Measurements from ENCODE around the gene ARHGAP25.

The ARHGAP25 gene

DNA sequence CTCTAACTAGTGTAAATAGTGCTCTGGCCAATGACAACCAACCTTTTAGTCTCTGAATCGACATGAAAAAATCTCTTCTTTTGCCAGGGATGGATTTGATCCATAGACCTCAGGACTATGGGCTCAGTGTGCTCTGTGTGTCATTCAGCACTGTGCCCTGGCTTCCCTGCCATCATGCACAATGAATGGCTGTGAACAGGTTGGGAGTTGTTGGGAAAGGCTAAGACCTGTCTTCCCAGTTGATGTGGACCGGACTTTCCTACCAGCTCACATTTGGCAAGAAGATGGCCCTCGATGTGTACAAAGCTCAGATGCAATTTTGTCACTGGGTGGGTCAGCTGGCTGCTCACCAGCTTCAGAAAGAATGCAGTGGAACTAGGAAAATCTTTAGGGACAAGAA lies 26.0 kb upstream of the ARHGAP25 start:
- Mint-ChIP-seq H3K27ac (no peak overlapping the region), H3K4me3 (no peak overlapping the region), H3K9me3 (no peaks in the 10 kb centered on the region), H3K27me3 (no peaks in the 10 kb centered on the region), H3K4me1 (ENCODE audit: low read depth in 2 of 2) (peaks cover 4 to 5% of the 10 kb centered on the region in 2 donors), H3K36me3 (ENCODE audit: insufficient read depth) (no peaks in the 10 kb centered on the region)
- ATAC-seq (replicated peaks) (no peak), DNase-seq (no peak)

DNA sequence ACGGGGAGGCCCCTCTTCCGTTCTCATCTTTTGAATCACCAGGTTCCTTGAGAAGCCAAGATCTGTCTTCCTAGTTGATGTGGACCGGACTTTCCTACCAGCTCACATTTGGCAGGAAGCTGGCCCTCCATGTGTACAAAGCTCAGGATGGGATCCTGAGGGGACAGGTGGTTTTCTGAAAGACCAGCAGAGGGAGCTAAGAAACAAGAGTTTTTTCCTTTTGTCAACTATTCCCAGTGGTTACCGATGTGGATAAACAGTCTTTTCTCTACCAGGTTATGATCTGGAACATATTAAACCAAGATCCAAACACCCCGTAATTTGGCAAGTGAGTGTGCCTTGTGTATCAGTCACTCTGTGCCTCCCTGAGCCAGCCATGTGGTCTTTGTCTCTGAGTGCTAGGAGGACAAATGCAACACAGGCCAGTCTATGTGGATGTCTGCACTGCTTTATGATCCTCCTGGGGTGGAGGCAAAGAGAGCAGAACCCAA lies 25.1 kb upstream of the ARHGAP25 start:
- DNase-seq (peak in 1 of 3 experiments; percentile 19), ATAC-seq (replicated peaks) (peak; percentile 44)

DNA sequence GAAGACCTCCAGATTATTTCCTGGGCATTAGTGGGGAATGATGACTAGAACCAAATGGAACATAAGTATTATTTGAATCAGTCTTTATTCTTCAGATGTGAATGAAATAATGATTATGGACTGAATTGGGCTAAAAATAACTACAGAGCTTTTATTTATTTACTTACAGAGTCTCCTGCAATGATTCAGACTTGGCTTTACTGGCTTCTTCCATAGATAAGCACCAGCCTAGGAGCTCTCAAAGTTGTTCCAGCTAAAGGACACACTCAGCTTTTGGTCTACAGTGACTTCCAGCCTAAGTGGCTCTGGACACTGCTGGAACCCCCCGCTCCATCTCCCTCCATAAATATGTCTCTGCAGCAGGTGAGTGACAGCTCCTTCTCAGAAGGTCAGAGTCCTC lies 24.3 kb upstream of the ARHGAP25 start:
- Mint-ChIP-seq H3K36me3 (ENCODE audit: insufficient read depth) (no peaks in the 10 kb centered on the region), H3K27ac (no peak overlapping the region), H3K9me3 (no peaks in the 10 kb centered on the region), H3K4me3 (no peak overlapping the region), H3K4me1 (ENCODE audit: low read depth in 2 of 2) (peaks cover 8 to 16% of the 10 kb centered on the region in 2 donors), H3K27me3 (no peaks in the 10 kb centered on the region)
- ATAC-seq (replicated peaks) (no peak), DNase-seq (no peak)

More for the DNA sequence above, 25.1 kb upstream of the ARHGAP25 start:
- Mint-ChIP-seq H3K27me3 (no peaks in the 10 kb centered on the region), H3K27ac (no peak overlapping the region), H3K9me3 (no peaks in the 10 kb centered on the region), H3K36me3 (ENCODE audit: insufficient read depth) (no peaks in the 10 kb centered on the region), H3K4me1 (ENCODE audit: low read depth in 2 of 2) (peaks cover 4 to 9% of the 10 kb centered on the region in 2 donors), H3K4me3 (no peak overlapping the region)

DNA sequence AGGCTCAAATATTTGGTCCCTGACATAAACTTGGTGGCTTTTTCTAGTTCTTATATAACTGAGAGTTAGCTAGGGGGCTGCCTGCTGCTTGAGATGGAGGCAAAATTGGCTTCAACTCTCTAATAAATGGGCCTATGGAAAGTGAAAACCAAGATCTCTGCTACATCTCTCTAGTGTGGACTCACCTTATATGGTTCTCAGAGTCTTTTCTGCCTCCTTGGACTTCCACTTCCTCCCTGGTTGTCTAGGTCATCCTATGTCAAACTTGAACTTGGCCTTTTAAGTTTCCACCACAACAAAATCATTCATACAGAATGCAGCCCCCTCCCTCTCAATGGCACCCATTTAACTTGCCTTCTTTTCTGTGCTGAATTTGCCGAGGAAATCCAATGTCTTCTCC lies 23.9 kb upstream of the ARHGAP25 start:
- Mint-ChIP-seq H3K36me3 (ENCODE audit: insufficient read depth) (no peaks in the 10 kb centered on the region), H3K4me3 (no peak overlapping the region), H3K27ac (no peak overlapping the region), H3K27me3 (no peaks in the 10 kb centered on the region), H3K9me3 (no peaks in the 10 kb centered on the region), H3K4me1 (ENCODE audit: low read depth in 2 of 2) (peaks cover 11 to 20% of the 10 kb centered on the region in 2 donors)
- DNase-seq (no peak), ATAC-seq (replicated peaks) (no peak)

DNA sequence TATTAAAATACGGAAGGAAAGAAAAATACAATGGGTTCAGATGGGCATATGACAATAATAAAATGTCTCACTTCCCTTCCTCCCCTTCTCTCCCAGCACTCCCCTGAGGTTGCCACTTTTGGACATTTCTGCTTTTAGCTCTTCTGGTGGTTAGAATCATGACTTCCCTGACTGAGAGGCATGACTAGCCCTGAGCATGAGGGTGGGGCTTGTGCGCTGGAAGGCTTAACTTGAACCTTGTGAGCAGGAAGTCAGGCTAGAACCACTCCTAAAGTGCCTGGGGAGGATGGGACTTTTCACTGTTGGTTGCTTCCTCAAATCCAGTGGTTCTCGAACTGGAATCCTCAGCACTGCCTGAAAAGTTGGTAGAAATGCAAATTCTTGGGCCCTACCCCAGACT lies 19.7 kb upstream of the ARHGAP25 start:
- H3K9me3 Mint-ChIP-seq, result no peaks in the 10 kb centered on the region
- H3K4me3 Mint-ChIP-seq, result peak overlapping the region; percentile 42 to 46
- no peaks in the 10 kb centered on the region for H3K36me3 Mint-ChIP-seq (ENCODE audit: insufficient read depth)
- H3K27me3 Mint-ChIP-seq, result no peaks in the 10 kb centered on the region
- H3K27ac Mint-ChIP-seq, result no peak overlapping the region
- DNase-seq (no peak), ATAC-seq (replicated peaks) (peak; percentile 43)
- H3K4me1 Mint-ChIP-seq (ENCODE audit: low read depth in 2 of 2), result peaks cover 34 to 52% of the 10 kb centered on the region in 2 donors

DNA sequence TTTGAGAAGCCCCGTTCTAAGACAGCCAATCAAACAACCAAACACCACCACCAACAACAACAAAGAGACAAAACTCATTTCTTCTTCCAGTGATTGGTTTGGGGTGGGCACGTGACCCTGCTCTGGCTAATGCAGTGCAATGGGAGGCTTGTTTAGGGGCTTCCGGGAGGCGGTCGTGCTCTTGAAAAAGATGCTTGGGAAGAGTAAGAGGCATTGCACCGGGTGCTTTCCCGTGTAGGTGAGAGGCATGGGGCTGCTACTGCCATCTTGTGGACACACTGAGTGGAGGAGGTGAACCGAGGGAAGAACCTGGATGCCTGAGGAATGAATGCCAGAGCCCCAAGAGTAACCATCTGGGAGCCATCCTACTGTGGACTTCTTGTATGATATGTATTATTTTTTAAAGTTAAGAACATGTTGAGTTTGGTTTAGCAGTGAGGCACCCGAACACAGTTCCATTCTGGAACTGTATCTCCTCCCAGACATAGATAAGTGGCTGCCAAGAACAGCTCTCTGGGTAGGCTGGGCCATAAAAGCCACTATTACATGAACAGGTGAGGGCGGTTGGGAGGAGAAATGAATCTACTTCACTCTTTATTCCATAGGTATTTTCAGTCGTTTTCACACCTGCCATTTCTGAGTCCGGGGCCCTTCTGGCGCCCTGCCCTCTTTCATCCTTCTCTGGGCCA lies 19.1 kb upstream of the ARHGAP25 start:
- Mint-ChIP-seq H3K4me3 (peak overlapping the region; percentile 42 to 46), H3K9me3 (no peaks in the 10 kb centered on the region), H3K27ac (peak overlapping the region in 1 of 2 donors; percentile 65), H3K27me3 (no peaks in the 10 kb centered on the region), H3K4me1 (ENCODE audit: low read depth in 2 of 2) (peaks cover 38 to 58% of the 10 kb centered on the region in 2 donors), H3K36me3 (ENCODE audit: insufficient read depth) (no peaks in the 10 kb centered on the region)
- DNase-seq, result peak; percentile 43 to 45 (median 44)
- peak; percentile 58 for ATAC-seq (replicated peaks)

DNA sequence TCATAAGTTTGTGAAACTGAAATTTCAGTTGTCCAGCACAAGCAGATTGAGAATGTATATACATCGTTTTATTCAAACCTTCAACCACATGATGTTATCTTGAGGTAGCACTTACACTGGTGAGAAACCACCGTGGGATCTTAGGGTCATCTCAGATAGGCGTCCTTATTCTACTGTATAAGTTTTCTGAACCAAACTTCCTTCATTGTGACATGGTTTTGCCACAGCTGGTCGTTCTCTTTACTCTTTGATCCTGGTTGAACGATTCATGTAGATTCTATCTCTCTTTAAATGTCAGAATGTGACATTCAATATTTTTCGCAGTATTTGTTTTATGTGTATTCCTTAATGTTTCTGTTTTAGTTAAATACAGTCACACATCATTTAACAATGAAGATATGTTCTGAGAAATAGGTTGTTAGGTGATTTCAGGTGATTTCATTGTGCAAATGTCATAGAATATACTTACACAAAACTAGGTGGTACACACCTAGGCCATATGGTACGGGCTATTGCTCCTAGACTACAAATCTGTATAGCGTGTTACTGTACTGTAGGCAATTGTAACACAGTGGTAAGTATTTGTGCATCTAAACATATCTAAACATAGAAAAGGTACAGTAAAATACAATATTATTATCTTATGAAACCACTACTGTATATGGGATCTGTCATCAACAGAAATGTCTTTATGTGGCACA lies 17.9 kb upstream of the ARHGAP25 start:
- Mint-ChIP-seq H3K4me1 (ENCODE audit: low read depth in 2 of 2) (peaks cover 49 to 71% of the 10 kb centered on the region in 2 donors), H3K4me3 (peak overlapping the region; percentile 8 to 46), H3K9me3 (no peaks in the 10 kb centered on the region), H3K27me3 (no peaks in the 10 kb centered on the region), H3K36me3 (ENCODE audit: insufficient read depth) (peaks cover 6% of the 10 kb centered on the region), H3K27ac (peak overlapping the region; percentile 17 to 42)
- ATAC-seq (replicated peaks), result peak; percentile 53
- DNase-seq, result no peak

DNA sequence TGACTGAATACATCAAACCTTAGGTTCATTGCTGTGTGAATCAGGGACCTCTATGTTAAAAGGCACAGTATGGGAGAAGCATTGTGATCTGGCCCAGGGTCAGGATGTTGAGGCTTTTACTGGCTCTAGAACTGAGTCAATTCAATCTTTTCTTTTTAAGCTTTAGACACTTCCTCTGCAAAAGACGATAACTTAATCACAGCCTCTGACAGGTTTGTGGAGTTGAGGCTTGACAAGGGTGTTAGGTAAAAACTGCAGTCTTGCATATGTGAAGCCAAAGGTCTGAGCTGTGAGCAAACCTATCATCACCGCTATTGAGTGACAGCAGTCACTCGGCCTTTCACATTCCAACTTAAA lies 17.3 kb upstream of the ARHGAP25 start:
- Mint-ChIP-seq H3K9me3 (no peaks in the 10 kb centered on the region), H3K4me1 (ENCODE audit: low read depth in 2 of 2) (peaks cover 54 to 75% of the 10 kb centered on the region in 2 donors), H3K27me3 (no peaks in the 10 kb centered on the region), H3K4me3 (peak overlapping the region in 1 of 2 donors; percentile 46), H3K36me3 (ENCODE audit: insufficient read depth) (peaks cover 7% of the 10 kb centered on the region), H3K27ac (peak overlapping the region; percentile 17 to 42)
- ATAC-seq (replicated peaks), result peak; percentile 38
- peak in 1 of 3 experiments; percentile 16 for DNase-seq

DNA sequence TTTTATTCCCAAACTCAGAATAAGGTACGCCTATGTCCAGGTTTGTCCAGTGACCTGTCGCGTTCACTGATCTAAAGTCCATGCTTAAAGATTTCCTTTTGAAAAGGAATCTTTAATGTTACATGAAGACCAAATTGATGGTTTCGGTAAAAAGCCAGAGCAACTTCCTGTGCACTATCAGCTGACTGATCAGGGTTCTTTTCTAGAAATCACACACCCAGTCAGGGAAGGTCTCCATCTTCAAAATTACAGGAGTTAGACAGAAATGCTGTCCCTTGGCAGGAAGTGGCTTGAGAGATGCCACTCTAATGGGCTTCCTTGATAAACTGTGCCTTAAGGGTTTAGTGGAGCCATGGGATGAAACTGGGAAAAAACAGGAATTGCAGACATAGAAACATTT lies 14.7 kb upstream of the ARHGAP25 start:
- Mint-ChIP-seq H3K36me3 (ENCODE audit: insufficient read depth) (peaks cover 7% of the 10 kb centered on the region), H3K27ac (peak overlapping the region; percentile 8 to 82), H3K27me3 (no peaks in the 10 kb centered on the region), H3K4me3 (peak overlapping the region; percentile 59 to 72), H3K4me1 (ENCODE audit: low read depth in 2 of 2) (peaks cover 66 to 84% of the 10 kb centered on the region in 2 donors), H3K9me3 (no peaks in the 10 kb centered on the region)
- DNase-seq (no peak), ATAC-seq (replicated peaks) (peak; percentile 26)

DNA sequence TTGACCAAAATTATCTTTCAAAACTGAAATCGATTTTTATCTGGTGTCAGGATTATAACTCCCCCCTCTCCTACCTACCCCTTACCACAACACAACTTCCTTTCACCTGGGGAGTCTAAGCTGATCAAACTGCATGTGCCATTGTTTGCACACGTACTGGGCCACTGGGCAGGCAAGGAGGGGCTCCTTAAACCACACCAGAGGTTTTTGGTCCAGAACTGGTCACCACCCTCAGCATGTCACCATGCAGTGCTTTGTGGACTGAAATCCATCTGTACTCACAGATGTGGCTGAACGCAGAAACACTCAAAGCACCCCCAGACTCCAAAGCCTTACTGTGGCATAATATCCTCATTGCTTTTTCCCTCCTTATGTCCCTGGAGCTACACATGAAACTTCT lies 13.9 kb upstream of the ARHGAP25 start:
- H3K4me3 Mint-ChIP-seq, result peak overlapping the region; percentile 72 to 85

DNA sequence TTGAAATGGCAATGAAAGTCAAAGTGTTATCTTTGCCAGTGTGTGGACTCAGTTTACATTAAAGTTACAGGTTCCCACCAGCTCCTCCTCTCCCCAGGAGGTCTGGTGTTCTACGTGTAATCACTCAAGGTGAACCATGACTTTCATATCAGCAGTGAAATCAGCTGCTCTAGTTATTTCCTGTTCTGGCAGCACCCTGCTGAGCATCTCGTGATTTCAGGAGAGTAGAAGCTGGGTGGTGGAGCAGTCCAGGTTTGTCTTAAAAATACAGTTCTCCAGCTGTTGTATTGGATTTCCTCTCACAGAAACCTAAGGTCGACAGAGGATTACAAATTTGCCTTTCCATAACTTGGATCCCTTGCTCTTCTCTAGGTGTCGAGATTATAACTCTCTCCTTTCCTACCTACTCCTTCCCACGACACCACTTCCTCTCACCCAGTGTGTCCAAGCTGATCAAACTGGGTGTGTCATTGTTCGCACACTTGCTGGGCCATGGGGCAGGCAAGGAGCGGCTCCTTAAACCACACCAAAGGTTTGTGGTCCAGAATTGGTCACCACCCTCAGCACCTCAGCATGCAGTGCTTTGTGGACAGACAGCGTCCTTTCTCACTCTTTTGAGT lies 13.0 kb upstream of the ARHGAP25 start:
- ATAC-seq (replicated peaks), result peak; percentile 81
- H3K27me3 Mint-ChIP-seq, result no peaks in the 10 kb centered on the region
- DNase-seq, result peak in 2 of 3 experiments; percentile 13 to 20
- H3K9me3 Mint-ChIP-seq, result no peaks in the 10 kb centered on the region
- H3K27ac Mint-ChIP-seq, result peak overlapping the region; percentile 82 to 89
- H3K4me3 Mint-ChIP-seq, result peak overlapping the region; percentile 73 to 85
- peaks cover 64 to 77% of the 10 kb centered on the region in 2 donors for H3K4me1 Mint-ChIP-seq (ENCODE audit: low read depth in 2 of 2)
- peaks cover 12% of the 10 kb centered on the region for H3K36me3 Mint-ChIP-seq (ENCODE audit: insufficient read depth)

More for the DNA sequence above, 13.9 kb upstream of the ARHGAP25 start:
- Mint-ChIP-seq H3K4me1 (ENCODE audit: low read depth in 2 of 2) (peaks cover 65 to 80% of the 10 kb centered on the region in 2 donors), H3K36me3 (ENCODE audit: insufficient read depth) (peaks cover 9% of the 10 kb centered on the region), H3K27ac (peak overlapping the region; percentile 8 to 82), H3K27me3 (no peaks in the 10 kb centered on the region), H3K9me3 (no peaks in the 10 kb centered on the region)
- ATAC-seq (replicated peaks), result no peak
- no peak for DNase-seq

DNA sequence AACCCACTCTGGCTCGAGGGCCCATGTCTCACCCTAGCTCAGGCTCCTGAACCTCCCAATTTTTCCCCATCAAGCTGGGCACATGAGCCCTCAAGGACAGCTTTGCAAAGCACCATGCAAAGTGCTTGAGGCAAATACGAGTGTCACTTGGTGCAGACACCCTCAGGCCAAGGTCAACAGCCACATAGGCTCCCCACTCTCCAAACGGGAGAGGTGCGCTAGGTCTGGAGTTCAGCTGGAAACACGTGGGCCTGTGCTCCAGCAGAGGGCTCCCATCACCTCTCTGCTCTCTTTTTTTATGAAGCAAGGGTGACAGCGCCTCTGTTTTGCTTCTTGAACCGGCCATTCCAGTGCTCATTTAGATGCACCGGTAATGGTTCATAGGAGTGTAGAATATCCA lies 11.9 kb upstream of the ARHGAP25 start:
- ATAC-seq (replicated peaks), result no peak
- H3K4me1 Mint-ChIP-seq (ENCODE audit: low read depth in 2 of 2), result peaks cover 64 to 77% of the 10 kb centered on the region in 2 donors
- no peaks in the 10 kb centered on the region for H3K27me3 Mint-ChIP-seq
- H3K9me3 Mint-ChIP-seq, result no peaks in the 10 kb centered on the region
- H3K27ac Mint-ChIP-seq, result no peak overlapping the region
- H3K4me3 Mint-ChIP-seq, result no peak overlapping the region
- peaks cover 12% of the 10 kb centered on the region for H3K36me3 Mint-ChIP-seq (ENCODE audit: insufficient read depth)
- DNase-seq, result no peak

DNA sequence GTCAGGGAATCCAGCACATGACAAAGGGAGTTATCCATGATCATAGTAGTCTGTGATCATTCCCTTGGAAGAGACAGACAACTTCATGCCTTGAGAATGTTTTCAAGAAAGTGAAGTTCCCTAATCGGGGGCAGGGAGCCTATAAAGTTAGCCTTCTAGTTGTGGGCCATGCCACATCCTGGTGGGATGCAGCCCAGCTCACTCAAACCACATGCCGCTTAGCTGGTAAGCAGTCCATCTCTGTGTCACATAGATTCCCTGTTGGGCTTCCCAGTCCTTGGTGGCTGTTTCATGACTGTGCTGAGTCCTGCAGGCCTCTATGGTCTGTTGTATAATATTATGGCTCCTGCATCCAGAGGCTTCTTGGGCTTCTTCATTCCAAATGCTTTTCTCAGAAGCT lies 11.4 kb upstream of the ARHGAP25 start:
- no peaks in the 10 kb centered on the region for H3K27me3 Mint-ChIP-seq
- ATAC-seq (replicated peaks) (no peak), DNase-seq (no peak)
- no peaks in the 10 kb centered on the region for H3K9me3 Mint-ChIP-seq
- H3K4me1 Mint-ChIP-seq (ENCODE audit: low read depth in 2 of 2), result peaks cover 66 to 79% of the 10 kb centered on the region in 2 donors
- H3K4me3 Mint-ChIP-seq, result no peak overlapping the region
- H3K36me3 Mint-ChIP-seq (ENCODE audit: insufficient read depth), result peaks cover 12% of the 10 kb centered on the region
- no peak overlapping the region for H3K27ac Mint-ChIP-seq
